GM18873 (cell line): ENCODE data around the gene CACNA1D.
"Not testable (repeated sequence)": the region's sequence is repeated elsewhere in the genome, so short reads cannot be mapped to it uniquely, and the experiment has no call there.

ENCODE experiments used
- ATAC-seq: cut with Tn5 transposase; IDR thresholded peaks from one replicate; pipeline ENCODE4 v1.9.1; 2021; ENCODE audit warnings: mild to moderate bottlenecking, moderate library complexity, moderate number of reproducible peaks; ENCODE audit not compliant: unreplicated experiment, low FRiP score

Gene CACNA1D

GRCh38 chr3:53493963-53494791 is at the start of gene CACNA1D:
Gene CACNA1D (plus strand): TSS chr3:53494611. CDS start chr3:53495167, 556 bp downstream.
- ATAC-seq: no peak

GRCh38 chr3:53457068-53457467 is 37.3 kb upstream of the CACNA1D start:
- no peak for ATAC-seq

GRCh38 chr3:53460326-53460725 is 34.1 kb upstream of the CACNA1D start:
- no peak for ATAC-seq

- no peak for ATAC-seq
Observed at GRCh38 chr3:53464424-53464823, 30.0 kb upstream of the CACNA1D start.

GRCh38 chr3:53469758-53470157 is 24.7 kb upstream of the CACNA1D start:
- not testable (repeated sequence) for ATAC-seq

- ATAC-seq: no peak
Observed at GRCh38 chr3:53473422-53473821, 21.0 kb upstream of the CACNA1D start.

GRCh38 chr3:53476372-53476771 is 18.0 kb upstream of the CACNA1D start:
- ATAC-seq: not testable (repeated sequence)

- not testable (repeated sequence) for ATAC-seq
Observed at GRCh38 chr3:53477689-53478088, 16.7 kb upstream of the CACNA1D start.

- no peak for ATAC-seq
Observed at GRCh38 chr3:53478166-53478830, 16.1 kb upstream of the CACNA1D start.

GRCh38 chr3:53478921-53479664 is 15.3 kb upstream of the CACNA1D start:
- no peak for ATAC-seq

- ATAC-seq: no peak
Observed at GRCh38 chr3:53482227-53482626, 12.2 kb upstream of the CACNA1D start.

GRCh38 chr3:53483821-53484220 is 10.6 kb upstream of the CACNA1D start:
- no peak for ATAC-seq

- ATAC-seq: no peak
Observed at GRCh38 chr3:53484984-53485383, 9.4 kb upstream of the CACNA1D start.

GRCh38 chr3:53485675-53486403 is 8.6 kb upstream of the CACNA1D start:
- no peak for ATAC-seq

GRCh38 chr3:53486961-53487654 is 7.3 kb upstream of the CACNA1D start:
- ATAC-seq: no peak

- no peak for ATAC-seq
Observed at GRCh38 chr3:53489386-53489785, 5.0 kb upstream of the CACNA1D start.

- no peak for ATAC-seq
Observed at GRCh38 chr3:53489787-53490458, 4.5 kb upstream of the CACNA1D start.

- no peak for ATAC-seq
Observed at GRCh38 chr3:53490459-53490968, 3.9 kb upstream of the CACNA1D start.

- no peak for ATAC-seq
Observed at GRCh38 chr3:53491276-53491675, 3.1 kb upstream of the CACNA1D start.
